Mucosa of descending colon (tissue), 3 donors: ENCODE data around the gene INS. TPM values are rescaled to one million over a fixed set of nuclear protein-coding genes. Genes with fewer than 3 reads are reported as not detected.
"Not testable (repeated sequence)": the region's sequence is repeated elsewhere in the genome, so short reads cannot be mapped to it uniquely, and the experiment has no call there.

Experiments
- ATAC-seq: fragments of 200-7000 bp; cut with Tn5 transposase; one replicate; pipeline ENCODE4 v1.9.1; 2020; ENCODE audit warnings: mild to moderate bottlenecking, moderate library complexity
- DNase-seq, 3 donors: peaks; one replicate each; pipeline ENCODE4 v3.0.0-alpha.2; 2020
- H3K36me3 ChIP-seq: fragments of 200-600 bp; one replicate; pipeline ENCODE4 v1.8.0; 2021; ENCODE audit warnings: low read depth, mild to moderate bottlenecking
- H3K4me1 ChIP-seq: fragments of 200-600 bp; one replicate; pipeline ENCODE4 v1.8.0; 2021; ENCODE audit warnings: low read depth, mild to moderate bottlenecking
- H3K4me3 ChIP-seq: fragments of 200-600 bp; one replicate; pipeline ENCODE4 v1.8.0; 2021; ENCODE audit warnings: mild to moderate bottlenecking
- H3K9me3 ChIP-seq: fragments of 200-600 bp; one replicate; pipeline ENCODE4 v1.8.0; 2021; ENCODE audit warnings: mild to moderate bottlenecking
- CTCF ChIP-seq: fragments of 200-600 bp; IDR thresholded peaks from one replicate; pipeline ENCODE4 v1.8.0; 2022; ENCODE audit warnings: antibody characterized with exemption, mild to moderate bottlenecking
- intact Hi-C, 2 donors: fragments of 100-400 bp; cut with DNase I in 1 of 2; cut with micrococcal nuclease in 1 of 2; formaldehyde crosslinking; loops; one replicate each; pipeline versions ENCODE4 v1.11.0 to v1.11.1; 2022; cut with DNase I, micrococcal nuclease
- total RNA-seq, 3 donors: library from RNA; stranded (reverse); fragmentation: NEBNext Ultra II Directional in 2 of 3; extraction: Animal tissue kit (Norgen Biotek cat#: 25700) in 2 of 3; gene quantifications; one replicate each; pipeline versions ENCODE4 v1.2.1 to v1.2.4, GENCODE V29; 2021 to 2023
- donor health status: DM: no; HTN: no; CAD: no; lungs with moderate emphysema.
- donor health status: DM: no; HTN: no; CAD: no.
- donor health status: DM: no; HTN: yes; CAD: no.

INS gene
- total RNA-seq, 3 donors from 2014 or later = not detected

GRCh38 chr11:2196970-2197770 is 36.2 kb upstream of the INS start:
- Histone ChIP-seq H3K4me3 (no peak overlapping the region), H3K36me3 (no peaks in the 10 kb centered on the region), H3K9me3 (no peaks in the 10 kb centered on the region), H3K4me1 (peaks cover 9% of the 10 kb centered on the region)
- intact Hi-C loops = loop anchor here in 1 of 2 donors (5.0 to 10.0 kb wide), 2 partner anchors 98 to 225 kb away; no protein-coding TSS in a partner anchor
- peak; percentile 88 for TF ChIP-seq CTCF
- peak; percentile 84 to 86 (median 85) for DNase-seq
- peak; percentile 80 for ATAC-seq

DNA sequence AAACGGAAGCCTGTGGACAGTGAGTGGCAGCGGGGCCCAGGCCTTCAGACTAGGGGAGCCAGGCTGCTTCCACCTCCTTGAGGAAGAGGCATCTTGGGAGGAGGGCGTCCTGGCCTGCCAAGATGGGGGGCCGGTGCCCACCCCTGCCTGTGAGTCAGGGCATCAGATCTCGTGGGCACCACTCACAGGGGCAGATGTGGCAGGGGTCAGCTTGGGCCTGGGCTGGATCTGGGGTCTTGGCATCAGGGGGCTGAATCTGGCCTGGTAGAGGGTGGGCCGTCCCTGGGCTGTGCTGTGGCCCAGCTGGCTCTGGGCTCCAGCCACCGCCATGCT is 34.7 kb upstream of the INS start:
- Histone ChIP-seq H3K4me3 (no peak overlapping the region), H3K36me3 (no peaks in the 10 kb centered on the region), H3K4me1 (peaks cover 3% of the 10 kb centered on the region), H3K9me3 (no peaks in the 10 kb centered on the region)
- TF ChIP-seq CTCF = no peak
- ATAC-seq (no peak), DNase-seq (no peak)
- intact Hi-C loops = loop anchor here in 1 of 2 donors (5.0 to 10.0 kb wide), 2 partner anchors 99 to 227 kb away; no protein-coding TSS in a partner anchor

DNA sequence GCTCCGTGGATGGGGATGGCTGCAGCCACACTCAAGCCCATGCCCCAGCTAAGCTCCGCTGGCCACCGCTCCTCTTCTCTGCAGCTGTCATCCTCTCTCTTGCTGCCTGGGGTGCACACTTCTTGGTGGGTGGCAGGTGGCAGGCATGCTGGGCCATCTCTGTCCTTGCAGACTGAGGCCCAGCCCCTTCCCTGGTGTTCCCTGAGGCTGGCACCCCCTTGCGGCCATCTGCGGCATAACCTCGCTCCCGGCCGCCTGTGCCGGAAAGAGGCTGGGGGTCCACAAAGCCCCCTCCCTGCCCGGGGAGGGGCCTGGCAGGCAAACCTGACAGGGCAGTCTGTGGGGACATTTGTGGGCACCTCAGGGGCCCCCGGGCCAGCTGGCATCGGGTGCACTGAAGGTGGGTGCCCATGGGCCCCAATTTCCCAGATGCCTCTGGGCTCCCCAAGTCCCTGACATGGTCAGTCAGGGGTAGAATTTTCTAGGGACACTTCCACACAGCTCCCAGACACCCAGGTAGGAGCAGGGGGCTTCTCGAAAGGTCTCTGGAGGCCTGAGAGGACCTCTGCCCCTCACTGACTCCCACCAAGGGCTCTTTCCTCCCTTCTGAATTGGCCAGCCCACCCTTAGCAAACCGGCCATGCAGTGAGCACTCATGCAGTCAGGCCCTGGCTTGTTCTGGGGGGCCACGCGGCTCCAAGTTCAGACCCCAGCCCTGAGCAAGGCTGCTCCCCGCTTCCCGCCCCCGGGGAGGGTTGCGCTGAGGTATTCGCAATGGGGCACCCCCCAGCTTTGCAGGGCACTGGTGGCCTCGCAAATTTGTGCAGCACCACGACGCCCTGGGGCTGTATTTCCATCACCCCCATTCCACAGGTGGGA is 34.1 kb upstream of the INS start:
- Histone ChIP-seq H3K36me3 (no peaks in the 10 kb centered on the region), H3K4me3 (no peak overlapping the region), H3K4me1 (peaks cover 3% of the 10 kb centered on the region), H3K9me3 (no peaks in the 10 kb centered on the region)
- intact Hi-C loops = loop anchor here in 1 of 2 donors (5.0 to 10.0 kb wide), 2 partner anchors 100 to 227 kb away; no protein-coding TSS in a partner anchor
- ATAC-seq (peak; percentile 42), DNase-seq (peak in 2 of 3 donors; percentile 56 to 65)
- TF ChIP-seq CTCF = peak; percentile 90

- not testable (repeated sequence) for ATAC-seq, H3K9me3 ChIP-seq, H3K4me1 ChIP-seq, DNase-seq, H3K4me3 ChIP-seq, H3K36me3 ChIP-seq
- intact Hi-C loops = loop anchor here in 1 of 2 donors (10.0 kb wide), 1 partner anchor 101 kb away; no protein-coding TSS in a partner anchor
These were observed 33.0 kb upstream of the INS start for GRCh38 chr11:2193888-2194595.

DNA sequence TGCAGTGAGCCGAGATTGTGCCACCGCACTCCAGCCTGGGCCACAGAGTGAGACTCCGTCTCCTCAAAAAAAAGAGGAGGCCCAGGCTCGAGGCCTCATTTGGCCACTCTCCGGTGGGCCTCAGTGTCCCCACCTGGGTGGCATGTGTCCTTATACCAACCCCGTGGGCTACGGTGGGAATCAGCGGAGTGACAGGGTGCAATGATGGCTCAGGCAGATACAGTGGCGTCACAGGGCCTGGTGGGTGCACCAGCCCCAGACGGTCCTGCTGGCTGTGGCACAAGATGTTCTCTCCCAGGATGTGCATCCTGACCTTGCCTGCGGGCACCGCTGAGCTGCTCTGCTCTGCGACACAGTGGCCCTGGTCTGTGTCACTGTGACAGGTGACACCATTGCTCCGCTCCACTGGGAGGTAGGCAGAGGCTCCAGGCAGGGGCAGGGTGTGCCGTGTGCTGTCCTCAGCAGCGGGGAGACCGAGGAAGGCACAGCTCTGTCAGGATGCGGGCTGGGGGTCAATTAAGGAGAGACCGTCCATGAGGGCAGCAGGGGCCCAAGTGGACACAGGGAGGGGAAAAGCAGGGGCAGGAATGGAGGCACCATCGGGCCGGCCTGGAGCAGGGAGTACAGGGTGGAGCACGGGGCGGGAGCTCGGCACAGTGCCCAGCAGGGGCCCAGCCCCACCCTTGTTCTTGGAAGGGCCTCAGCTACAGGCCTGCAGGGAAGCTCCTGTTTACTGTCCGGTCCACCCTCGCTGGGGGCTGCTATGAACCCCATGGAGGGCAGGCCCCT is 32.3 kb upstream of the INS start:
- no peaks in the 10 kb centered on the region for H3K9me3 ChIP-seq
- H3K36me3 ChIP-seq = no peaks in the 10 kb centered on the region
- H3K4me1 ChIP-seq = peaks cover 3% of the 10 kb centered on the region
- intact Hi-C loops = loop anchor here in 1 of 2 donors (10.0 kb wide), 1 partner anchor 102 kb away; no protein-coding TSS in a partner anchor
- no peak overlapping the region for H3K4me3 ChIP-seq
- ATAC-seq (peak; percentile 73), DNase-seq (peak in 2 of 3 donors; percentile 59 to 68)
- TF ChIP-seq CTCF = no peak
